NCI-H2107 (cell line): ENCODE results near the gene TBCD.

Experiments
- DNase-seq: peaks from one replicate; lab custom pipeline; 2025; lab: John Stamatoyannopoulos, UW

The TBCD gene

DNA sequence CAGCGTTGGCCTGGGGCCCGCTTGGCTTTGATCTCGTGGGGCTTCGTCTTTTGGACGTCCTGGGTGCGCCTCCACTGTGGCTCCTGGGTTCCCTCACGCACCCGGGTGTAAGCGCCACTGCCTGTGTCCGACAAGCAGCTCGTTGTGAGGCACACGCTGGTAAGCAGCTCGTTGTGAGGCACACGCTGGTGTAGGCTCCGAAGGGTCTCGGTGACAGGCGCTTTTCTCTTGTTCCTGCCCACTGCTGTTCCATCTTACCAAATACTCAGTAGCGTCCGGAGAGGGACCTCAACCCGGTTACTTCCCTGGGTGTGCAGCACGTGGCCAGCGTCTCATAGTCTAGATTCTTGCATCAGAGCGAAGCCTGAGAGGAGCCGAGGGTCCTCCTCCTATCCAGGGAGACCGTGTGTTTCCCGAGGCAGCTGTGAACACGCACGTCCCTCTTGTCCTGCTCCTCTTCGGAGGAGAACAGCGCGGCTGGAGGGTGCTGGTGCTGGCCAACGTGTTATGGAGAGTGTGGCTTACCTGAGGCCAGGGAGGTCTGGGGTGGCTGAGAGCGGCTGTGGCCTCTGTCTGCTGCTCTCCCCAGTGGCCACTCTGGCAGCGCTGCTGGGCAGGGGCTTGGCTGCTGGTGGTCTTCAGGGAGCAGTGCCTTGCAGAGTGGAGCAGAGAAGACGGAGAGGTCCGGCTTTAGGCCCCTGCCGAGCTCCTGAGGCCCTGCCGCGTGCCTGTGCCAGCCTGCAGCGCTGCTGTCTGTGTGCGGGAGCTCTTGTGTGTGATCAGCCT is 120.1 kb downstream of the TBCD start:
- no peak for DNase-seq

DNA sequence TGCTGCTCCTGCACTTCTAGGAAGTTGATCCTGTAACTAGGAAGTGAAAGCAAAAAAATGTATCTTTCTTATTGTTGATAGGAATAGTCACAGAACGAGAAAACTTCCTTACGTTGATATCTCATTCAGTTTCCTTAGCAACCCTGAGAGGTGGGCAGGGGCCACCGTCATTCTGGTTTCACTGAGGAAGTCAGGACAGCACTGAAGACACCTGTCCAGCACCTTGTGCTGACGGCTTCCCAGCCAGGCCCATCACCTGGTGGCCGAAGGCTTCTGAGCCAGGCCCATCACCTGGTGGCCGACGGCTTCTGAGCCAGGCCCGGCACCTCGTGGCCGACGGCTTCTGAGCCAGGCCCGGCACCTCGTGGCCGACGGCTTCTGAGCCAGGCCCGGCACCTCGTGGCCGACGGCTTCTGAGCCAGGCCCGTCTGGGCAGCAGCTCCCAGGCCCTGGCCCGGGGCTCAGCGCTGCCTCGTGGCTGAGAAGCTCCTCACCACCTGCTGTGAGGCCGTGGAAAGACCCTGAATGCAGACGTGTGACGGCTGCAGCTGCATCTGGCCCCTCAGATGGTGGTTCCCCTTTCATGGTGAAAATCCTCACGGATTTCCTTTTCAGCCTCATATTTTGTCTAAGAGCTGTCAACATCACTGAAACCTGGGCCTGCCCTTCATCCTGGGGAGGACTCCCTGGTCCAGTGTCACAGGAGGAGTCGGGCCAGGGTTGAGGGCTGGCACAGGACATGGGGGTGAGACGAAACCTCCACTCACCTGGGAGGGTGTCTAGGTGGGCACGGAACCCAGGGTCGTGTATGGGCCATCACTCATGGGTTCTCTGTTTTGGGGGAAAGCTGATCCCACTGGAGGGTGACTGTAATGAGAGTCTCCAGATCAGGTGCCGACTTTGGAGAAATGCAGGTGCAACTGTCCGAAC is 121.0 kb downstream of the TBCD start:
- no peak for DNase-seq

DNA sequence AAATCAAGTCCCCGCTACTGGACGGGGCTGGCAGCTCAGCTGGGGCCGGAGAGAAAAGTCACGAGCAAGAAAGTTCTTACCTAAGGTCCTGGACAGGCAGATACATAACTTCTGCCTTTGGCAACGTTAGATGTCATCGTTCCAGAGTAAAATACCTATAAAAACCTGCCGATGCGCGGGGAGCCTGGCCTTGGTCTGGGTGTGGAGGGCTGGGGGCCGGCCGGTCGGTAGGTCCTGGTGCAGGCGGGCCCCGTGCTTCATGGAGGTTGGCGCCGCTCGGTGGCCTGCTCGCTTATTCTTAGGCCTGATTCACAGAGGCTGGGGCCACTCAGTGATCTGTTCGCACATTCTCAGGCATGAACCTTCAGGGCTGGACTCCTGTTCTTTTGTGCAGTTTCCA is 121.7 kb downstream of the TBCD start:
- no peak for DNase-seq

DNA sequence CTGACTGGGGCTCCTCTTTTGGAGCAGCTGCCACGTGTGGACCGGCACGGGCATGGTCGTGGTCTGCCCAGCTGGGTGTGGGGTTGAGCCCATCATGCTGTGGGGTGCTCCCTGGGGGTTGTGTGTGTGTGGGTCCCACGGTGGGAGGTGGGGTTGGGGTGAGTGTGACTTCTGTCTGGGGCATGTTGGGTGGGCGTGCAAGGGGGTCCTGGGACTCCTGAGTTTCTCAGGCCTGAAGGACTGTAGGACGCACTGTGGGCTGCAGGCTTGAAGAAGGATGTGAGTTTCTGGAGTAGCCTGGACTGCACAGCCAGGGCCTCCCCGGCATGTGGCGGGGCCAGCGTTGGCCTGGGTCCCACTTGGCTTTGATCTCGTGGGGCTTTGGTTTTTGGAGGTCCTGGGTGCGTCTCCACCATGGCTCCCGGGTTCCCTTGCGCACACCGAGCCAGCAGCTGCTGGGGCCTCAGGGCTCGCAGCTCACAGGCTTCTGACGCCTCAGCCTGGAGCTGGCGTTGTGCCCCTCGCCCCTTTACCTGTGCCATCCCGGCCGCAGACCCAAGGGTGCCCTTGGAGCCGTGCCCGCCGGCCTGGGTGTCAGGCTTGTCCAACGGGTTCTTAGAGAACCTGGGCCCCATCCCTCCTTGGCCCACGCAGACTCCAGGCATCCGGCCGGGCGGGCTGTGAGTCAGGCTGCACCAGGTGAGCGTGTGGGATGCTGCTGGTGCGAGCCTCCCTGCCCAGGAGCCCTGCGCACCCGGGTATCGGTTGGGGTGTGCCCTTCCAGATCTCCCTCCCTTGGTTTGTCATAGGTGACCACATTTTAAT is 122.4 kb downstream of the TBCD start:
- DNase-seq = no peak

DNA sequence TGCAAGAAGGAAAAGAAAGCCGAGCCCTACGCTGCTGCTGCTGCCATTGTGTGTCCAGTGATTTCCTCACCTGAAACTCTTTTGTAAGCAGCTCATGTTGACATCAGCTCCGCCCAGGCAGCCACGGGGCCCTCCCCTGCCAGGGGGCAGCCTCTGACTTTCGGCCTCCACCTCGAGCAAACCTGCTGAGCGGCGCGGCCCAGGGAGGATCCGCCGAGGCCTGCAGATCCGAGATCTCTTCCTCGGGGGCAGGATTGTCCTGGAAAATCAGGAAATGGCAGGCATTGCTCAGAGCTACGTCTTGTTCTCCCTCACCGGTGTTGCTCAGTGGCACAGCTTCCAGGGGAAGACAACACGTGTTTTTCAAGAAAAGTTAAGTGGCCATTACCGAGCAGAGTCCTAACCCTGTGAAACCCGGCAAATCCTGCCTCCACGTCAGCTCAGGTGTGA is 123.6 kb downstream of the TBCD start:
- no peak for DNase-seq

DNA sequence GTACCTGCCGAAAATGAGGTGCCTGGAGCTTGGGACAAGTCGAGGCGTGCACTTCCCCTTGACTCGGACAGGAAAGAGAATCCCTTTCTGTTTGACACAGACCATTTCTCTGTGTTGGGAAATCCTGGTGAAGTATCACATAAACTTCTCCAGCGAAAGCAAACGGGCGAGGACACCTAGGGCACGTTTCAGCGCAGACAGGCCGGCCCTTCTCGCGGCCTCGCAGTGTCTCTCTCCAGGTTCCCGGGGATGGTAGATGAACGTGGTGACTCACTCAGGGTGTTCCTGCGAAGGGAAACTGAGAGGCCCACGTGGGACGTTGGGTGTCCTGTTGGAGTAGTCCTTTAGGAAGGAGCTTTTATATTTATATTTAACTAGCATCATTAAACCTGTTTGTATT is 124.3 kb downstream of the TBCD start:
- no peak for DNase-seq

DNA sequence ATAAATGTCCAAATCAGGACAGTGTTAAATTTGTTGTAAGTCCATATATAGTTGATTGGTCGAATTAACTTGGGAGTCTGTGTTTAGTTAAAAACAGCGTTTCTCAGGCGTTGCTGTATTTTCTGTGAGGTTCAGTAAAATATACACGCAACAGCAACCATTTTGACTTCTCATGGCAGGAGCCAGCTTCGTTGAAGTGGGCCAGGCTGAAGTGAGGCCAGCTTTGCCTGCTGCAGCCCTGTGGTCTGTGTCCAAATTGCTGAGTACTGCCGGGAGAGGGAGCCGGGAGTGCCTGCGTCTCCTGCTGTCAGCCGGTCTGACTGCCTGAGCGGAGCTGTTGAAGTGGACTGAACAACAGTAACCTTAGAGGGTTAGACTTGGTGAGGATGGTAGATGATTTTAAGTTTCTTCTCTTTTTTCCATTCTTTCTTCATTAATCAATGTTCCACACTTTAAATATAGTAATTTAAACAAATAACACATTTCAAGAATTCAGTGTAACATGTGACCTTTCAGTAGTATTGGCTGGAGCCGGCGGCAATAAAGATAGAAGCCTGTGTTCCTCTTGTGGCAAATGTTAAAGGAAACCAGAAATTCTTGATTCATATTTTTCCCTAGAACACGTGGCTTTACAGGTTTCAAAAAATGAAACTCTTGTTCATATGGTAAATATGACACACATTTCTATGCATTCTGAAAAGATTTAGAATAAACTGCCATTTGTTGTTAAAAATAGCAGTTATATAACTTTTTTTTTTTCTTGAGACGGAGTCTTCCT is 124.9 kb downstream of the TBCD start:
- DNase-seq = peak; percentile 65

DNA sequence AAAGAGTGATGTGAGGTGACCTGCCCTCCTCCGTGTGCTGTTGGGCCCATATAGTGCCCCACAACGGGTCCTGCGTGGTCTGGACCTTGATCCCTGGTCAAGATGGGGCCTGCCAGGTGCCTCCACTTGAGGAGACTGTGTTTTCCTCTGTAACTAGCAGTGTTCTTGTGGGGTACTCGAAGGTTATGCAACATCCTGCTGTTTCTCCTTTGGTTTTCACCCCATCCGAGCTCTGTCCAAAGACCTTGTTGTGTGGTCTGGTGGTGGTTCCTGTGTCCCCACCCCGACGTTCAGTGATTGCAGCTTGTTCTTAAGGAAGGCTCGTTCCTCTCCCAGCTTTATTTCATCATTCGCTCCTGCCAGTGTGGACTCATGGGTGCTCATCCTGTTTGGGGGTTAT is 126.7 kb downstream of the TBCD start:
- DNase-seq = no peak

DNA sequence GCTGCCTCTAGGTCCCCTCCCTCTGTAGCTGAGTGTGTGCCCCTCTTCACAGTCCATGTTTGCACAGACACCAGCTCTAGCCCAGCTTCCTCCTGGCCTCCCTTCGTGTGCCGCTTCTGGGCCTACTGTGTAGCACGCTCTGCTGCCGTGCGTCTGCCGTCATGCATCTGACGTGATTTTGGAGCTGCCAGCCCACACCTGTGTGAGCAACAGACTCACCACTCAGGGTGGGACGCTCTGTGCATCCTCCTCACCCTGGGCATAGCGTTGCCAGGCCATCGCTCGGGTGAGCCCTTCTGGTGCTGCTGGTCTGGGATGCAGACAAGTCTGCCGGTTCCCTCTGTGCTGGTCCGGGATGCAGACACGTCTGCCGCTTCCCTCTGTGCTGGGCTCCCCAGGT is 127.4 kb downstream of the TBCD start:
- DNase-seq = no peak

DNA sequence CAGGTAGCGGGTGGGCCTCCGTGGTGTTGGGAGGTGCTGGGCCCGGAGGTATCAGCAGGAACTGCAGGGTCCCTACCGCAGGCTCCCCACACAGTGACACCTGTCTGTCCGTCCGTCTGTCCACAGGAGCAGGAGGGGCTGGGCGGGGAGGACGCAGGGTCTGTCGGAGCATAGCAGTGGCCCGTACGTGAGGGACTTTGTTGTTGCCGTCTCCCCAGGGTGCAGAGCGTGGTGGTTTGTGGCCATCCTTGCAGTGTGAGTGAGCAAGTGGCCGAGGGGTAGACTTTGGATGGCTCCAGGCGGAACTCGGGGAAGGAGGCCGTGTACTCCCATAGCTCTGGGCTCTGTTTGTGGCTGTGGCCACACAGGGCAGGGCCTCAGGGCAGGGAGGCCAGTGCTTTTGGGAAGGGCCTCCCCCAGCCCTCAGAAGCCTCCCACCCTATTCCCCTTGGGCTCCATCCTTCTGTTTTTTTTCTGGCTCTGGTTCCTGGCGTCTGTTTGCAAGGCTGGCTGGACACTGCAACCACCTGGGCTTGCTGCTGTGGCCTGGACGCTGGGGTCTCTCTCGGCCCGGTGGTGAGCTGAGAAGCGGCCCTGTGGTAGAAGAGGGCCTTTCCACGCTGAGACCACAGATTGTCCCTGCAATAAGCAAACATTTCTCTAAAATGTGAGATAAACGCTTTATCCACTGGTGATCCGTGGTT is 128.9 kb downstream of the TBCD start:
- DNase-seq = no peak

DNA sequence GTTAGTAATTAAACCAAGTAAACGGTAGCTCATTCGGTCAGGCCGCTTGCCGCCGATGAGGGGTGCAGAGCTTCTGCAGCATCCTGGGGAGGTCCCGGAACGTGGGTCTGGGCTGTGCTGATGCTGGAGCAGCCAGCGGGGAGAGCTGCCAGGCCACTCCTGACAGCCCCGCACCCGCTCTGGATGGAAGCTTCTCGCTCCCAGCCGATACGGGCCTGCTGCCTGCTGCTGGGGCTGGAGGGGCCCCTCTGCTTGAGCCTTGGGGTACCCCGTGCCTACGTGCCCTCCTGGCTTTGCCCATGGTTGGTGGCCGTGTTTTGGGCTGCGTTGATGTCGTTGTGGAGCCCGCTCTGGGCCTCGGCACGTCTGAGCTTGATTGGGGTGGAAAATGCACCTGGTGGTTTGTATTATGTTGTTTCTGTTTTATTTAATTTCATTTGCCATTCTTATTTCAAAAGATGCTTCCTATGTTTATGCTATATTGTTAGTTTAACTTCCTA is 129.5 kb downstream of the TBCD start:
- no peak for DNase-seq

DNA sequence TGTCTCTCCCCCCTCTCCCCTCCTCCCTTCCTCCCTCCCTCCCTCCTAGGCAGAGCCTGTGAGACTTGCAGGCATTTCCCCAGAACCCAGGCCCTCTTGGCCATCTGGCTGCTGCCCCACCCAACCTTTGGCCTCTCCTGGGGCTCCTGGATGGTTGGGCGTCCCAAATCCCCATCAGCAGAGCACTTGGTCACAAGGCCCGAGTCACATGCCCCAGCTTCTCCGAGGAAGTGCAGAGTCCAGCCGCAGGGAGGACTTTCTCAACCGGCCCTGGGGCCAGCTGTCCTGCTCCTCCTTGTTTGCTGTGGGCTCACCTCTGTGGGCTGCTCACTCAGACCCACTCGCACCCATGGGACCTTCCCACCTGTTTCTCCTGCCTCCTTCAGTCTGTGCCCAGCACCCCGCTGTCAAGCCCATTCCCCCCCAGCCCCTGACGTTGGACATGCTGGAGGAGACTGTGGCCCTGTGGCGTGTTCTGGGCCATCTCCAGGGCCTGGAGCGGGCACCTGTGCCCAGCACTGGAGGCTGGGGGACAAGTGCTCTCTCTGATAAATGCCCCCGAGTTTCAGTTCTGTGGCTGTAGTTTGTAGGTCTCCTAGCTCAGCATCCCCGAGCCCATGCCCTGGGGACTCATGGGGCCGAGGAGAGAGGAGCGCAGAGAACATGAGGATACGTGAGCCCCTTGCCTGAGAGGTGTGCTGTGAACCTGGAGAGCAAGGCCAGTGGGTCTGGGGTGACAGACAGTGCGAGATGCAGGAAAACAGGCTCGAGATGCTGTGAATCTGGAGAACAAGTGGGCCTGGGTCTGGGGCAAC is 130.2 kb downstream of the TBCD start:
- DNase-seq = no peak

DNA sequence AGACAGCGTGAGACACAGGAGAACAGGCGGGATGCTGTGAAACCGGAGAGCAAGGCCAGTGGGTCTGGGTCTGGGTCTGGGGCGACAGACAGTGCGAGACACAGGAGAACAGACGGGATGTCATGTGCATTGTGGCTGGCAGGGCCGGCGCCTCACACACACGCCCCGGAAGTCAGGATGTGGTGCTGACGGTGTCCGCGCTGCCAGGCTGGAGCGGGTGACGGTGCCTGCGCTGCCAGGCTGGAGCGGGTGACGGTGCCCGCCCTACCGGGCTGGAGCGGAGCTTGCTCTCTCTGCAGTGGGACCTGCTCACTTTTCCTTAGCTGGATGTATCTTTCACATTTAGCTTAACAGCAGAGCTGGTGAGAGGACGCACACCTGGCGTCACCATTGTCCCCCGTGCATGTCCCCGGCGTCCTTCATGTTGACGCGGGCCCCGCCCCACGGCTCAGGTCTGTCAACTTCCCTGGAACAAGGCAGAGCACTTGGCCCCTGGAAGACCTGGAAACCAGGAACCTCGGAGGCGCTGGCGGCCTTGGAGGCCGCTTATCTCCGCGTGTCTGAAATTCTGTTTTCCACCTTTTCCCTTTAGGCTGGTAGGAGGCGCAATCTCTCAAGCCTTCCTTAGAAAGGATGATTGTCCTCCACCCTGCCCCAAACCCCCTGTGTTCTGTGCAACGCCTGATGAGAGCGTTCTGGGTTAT is 131.0 kb downstream of the TBCD start:
- peak; percentile 68 for DNase-seq

DNA sequence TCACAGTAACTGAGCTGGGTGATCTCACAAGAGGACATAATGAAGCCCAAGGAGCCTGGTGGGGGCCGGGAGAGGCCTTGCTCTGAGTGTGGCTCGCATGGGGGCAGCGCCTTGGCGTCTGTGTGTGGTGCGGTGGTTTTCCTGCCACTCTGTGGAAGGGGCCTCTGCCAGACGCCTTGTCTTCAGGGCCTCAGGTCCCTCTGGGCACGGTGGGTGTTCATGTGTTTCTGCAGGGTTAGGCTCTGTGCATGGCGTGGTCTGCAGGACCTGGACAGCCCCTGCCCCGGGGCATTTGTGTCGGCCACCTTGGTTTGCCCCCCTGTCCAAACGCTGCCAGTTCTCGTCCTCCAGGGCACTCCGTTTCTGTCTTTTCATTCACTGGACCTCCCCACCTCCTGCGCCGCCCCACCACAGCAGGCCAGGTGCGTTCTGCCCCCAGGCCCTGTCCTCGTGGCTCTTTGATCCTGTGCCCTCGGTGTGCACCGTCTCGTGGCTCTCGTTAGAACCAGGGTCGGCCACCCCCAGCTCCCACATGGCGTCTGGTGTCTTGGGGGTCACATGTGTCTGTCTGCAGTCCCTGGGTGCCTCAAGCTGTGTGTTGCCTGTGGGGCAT is 131.7 kb downstream of the TBCD start:
- no peak for DNase-seq

DNA sequence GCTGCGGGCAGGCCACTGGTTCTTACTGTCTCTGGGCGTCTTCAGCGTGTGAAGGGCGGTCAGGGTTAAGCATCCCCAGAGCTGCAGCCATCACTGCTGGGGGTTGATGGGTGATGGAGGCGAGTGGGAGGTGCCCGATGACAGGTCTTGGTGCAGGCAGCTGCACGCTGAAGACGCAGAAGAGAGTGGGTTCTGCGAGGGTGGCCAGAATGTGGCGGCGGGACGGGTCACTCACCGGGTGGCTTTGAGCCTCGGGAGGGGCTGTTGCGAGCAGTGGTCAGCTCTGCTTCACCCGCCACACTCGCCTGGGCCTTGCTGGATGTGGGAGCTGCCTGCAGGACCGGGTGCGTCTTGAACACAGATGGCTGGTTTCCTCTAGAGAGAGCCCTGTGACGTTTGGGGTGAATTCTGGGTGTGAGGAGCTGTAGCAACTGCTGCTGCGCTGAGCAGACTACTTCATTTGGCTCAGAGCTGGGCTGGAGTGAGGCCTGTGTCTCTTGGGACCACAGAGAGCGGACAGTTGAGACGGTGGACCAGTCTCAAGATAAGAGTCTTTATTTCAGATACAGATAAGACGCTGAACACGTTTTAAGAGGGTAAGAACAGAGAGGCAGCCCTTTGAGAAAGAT is 132.6 kb downstream of the TBCD start:
- DNase-seq = no peak

DNA sequence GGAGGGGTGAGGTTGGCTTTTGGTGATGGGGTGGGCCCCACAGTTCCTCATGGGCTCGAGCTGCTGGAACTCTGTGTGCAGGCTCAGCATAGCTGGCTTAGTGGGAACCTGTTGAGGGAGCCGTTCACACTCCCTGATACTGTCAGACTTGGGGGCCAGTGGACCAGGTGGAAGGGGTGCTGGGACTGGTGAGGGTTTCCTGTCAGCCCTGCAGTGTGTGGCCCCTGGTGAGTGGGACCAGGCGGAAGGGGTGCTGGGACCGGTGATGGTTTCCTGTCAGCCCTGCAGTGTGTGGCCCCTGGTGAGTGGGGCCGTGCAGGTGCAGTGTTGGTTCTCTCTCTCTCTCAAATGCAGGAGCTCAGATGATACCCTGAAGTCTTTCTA is 133.1 kb downstream of the TBCD start:
- DNase-seq = no peak

DNA sequence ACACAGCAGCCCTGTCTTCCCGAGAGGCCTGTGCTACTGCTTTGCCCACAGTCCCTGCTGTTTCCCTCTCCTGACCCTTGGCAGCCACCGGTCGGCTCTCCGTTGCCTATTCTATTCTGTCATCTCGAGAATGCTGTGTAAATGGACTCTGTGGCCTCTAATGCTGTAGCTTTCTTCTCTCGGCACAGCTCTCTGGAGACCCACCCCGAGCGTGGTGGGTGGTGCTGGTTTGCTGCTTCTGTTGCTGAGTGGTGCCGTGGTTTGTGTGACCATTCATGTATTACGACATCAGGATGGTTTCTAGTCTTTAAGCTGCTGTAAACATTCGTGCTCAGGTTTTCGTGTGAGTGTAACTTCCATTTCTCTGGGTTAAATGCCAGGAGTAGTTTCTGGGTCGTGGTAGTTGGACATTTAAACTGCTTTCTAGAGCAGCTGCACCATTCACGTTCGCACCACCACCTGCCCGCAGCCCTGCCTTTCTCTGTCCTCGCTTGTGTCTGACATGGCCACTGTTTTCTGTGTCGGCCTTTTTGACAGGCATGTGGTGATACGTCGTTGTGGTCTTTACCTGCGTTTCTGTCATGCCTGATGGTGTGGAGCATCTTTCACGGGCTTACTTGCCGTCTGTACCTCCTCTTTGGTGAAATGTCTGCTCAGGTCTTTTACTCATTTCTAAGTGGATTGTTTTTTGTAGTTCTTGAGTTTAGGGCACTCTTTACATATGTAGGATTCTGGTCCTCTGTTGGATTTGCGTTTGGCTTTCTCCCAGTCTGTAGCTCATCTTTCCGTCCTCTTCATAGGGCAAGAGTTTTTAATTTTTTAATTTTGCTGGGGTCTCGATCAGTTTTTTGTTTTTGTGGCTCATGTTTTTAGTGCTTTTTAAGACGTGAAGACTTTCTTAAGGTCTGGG is 135.6 kb downstream of the TBCD start:
- no peak for DNase-seq
